GM18511 (cell line): ENCODE results near the gene EDAR.

ENCODE experiments used
- ATAC-seq: cut with Tn5 transposase; IDR thresholded peaks from one replicate; pipeline ENCODE4 v1.9.1; 2021; ENCODE audit warnings: mild to moderate bottlenecking, moderate library complexity; ENCODE audit not compliant: unreplicated experiment

The EDAR gene

GRCh38 chr2:109005686-109006204 is 16.7 kb upstream of the EDAR start:
- ATAC-seq = no peak

- no peak for ATAC-seq
These were observed 12.2 kb upstream of the EDAR start for GRCh38 chr2:109001201-109001600.

GRCh38 chr2:109000738-109001137 is 11.7 kb upstream of the EDAR start:
- no peak for ATAC-seq

- no peak for ATAC-seq
These were observed 9.9 kb upstream of the EDAR start for GRCh38 chr2:108998911-108999310.

- no peak for ATAC-seq
These were observed 5.2 kb upstream of the EDAR start for GRCh38 chr2:108994178-108994577.

GRCh38 chr2:108993095-108993937 is 4.3 kb upstream of the EDAR start:
- ATAC-seq = no peak

GRCh38 chr2:108988076-108988795 is 784 bp downstream of the EDAR start:
- ATAC-seq = no peak

- no peak for ATAC-seq
These were observed 2.0 kb downstream of the EDAR start for GRCh38 chr2:108986916-108987510.

GRCh38 chr2:108983610-108984009 is 5.4 kb downstream of the EDAR start:
- no peak for ATAC-seq

GRCh38 chr2:108983061-108983460 is 6.0 kb downstream of the EDAR start:
- ATAC-seq = no peak

- no peak for ATAC-seq
These were observed 6.8 kb downstream of the EDAR start for GRCh38 chr2:108982259-108982679.

GRCh38 chr2:108981846-108982245 is 7.2 kb downstream of the EDAR start:
- ATAC-seq = no peak

- no peak for ATAC-seq
These were observed 8.9 kb downstream of the EDAR start for GRCh38 chr2:108980076-108980475.

- ATAC-seq = no peak
These were observed 9.6 kb downstream of the EDAR start for GRCh38 chr2:108979461-108979860.

GRCh38 chr2:108978709-108979111 is 10.3 kb downstream of the EDAR start:
- ATAC-seq = no peak

GRCh38 chr2:108975613-108976435 is 13.2 kb downstream of the EDAR start:
- no peak for ATAC-seq

- ATAC-seq = no peak
These were observed 14.3 kb downstream of the EDAR start for GRCh38 chr2:108974674-108975073.

- ATAC-seq = no peak
These were observed 16.4 kb downstream of the EDAR start for GRCh38 chr2:108972663-108973062.

- no peak for ATAC-seq
These were observed 17.1 kb downstream of the EDAR start for GRCh38 chr2:108971661-108972566.

- ATAC-seq = no peak
These were observed 18.7 kb downstream of the EDAR start for GRCh38 chr2:108970369-108970768.
